Fibroblast of pulmonary artery (primary cell): ENCODE measurements around the gene ARHGEF7.

Experiments
- DNase-seq: peaks from one replicate; pipeline ENCODE4 v3.0.0-alpha.2; 2010; ENCODE audit warnings: low read depth
- H3K4me3 ChIP-seq: replicated peaks from 2 replicates; pipeline ENCODE4 v1.5.1; 2011; ENCODE audit warnings: low read depth, mild to moderate bottlenecking, control low read depth, low read length, moderate library complexity
- TF ChIP-seq, protein P1 (sequence below): IDR thresholded peaks from 2 replicates; pipeline ENCODE4 v1.5.1; 2011; ENCODE audit warnings: mild to moderate bottlenecking, control low read depth, low read length, inconsistent platforms; ENCODE audit errors: missing control alignments

ARHGEF7 gene

DNA sequence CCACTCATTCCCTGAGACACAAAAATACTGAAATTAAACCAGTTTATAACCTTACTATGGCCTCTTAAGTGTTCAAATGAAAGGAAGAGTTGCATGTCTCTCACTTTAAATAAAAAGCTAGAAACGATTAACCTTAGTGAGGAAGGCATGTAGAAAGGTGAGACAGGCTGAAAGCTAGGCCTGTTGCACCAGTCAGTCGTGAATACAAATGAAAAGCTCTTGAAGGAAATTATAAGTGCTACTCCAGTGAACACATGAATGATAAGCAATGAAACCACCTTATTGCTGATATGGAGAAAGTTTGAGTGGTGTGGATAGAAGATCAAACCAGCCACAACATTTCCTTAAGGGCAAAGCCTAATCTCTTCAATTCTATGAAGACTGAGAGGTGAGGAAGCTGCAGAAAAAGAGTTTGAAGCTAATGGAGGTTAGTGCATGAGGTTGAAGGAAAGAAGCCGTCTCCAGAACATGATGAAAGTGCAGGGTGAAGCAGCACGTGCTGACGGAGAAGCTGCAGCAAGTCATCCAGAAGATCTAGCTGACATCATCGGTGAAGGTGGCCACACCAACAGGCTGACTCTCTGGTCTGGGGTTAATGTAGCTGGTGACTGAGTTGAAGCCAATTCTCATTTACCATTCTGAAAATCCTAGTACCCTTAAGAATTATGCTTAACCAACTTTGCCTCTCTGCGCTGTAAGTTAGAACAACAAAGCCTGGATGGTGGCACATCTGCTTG is 110.9 kb downstream of the ARHGEF7 start:
- TF ChIP-seq, protein P1, sequence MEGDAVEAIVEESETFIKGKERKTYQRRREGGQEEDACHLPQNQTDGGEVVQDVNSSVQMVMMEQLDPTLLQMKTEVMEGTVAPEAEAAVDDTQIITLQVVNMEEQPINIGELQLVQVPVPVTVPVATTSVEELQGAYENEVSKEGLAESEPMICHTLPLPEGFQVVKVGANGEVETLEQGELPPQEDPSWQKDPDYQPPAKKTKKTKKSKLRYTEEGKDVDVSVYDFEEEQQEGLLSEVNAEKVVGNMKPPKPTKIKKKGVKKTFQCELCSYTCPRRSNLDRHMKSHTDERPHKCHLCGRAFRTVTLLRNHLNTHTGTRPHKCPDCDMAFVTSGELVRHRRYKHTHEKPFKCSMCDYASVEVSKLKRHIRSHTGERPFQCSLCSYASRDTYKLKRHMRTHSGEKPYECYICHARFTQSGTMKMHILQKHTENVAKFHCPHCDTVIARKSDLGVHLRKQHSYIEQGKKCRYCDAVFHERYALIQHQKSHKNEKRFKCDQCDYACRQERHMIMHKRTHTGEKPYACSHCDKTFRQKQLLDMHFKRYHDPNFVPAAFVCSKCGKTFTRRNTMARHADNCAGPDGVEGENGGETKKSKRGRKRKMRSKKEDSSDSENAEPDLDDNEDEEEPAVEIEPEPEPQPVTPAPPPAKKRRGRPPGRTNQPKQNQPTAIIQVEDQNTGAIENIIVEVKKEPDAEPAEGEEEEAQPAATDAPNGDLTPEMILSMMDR: no peak
- DNase-seq: no peak
- H3K4me3 ChIP-seq: no peak overlapping the region

GRCh38 chr13:111227405-111227804 is 112.3 kb downstream of the ARHGEF7 start:
- no peak overlapping the region for H3K4me3 ChIP-seq
- TF ChIP-seq, protein P1: no peak
- no peak for DNase-seq

DNA sequence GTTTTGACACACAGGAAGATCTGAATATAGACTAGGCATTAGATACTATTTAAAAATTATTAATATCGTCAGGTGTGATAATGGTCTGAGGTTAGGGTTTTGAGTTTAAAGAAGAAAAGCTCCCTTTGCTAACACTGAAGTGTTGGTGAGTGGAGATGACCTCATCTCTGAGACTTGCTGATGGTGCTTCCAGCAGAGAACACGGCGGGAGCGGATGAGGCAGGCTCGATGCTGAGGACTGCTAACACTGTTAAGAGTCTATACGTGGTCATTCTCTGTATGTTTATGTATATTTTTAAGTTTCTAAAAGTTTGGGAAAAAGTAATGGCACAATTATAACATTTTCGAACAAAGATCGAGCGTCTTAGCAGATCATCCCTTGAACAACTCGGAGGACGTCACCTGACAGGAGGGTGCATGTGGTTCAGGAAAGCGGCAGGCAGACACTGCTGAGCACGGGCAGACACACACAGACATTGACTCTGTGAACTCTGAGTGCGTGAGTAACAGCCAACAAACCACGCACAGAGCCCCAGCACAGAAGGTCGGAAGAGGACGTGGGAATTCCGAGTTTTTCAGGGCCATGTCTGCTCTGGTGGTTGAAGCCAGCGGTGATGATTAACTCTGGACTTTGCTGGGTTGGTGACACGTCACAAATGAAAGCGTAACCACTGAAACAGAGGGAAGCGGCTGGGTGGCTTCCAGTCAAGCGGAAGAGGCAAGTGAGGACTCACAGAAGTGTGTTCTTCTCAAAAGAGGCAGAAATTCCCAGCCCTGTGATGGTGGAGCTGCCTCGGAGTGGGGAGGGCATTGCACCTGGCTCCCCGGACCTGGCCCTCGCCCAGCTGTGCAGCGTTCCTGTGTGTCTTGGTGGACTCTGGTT is 113.4 kb downstream of the ARHGEF7 start:
- TF ChIP-seq, protein P1: no peak
- DNase-seq: no peak
- no peak overlapping the region for H3K4me3 ChIP-seq

- no peak for DNase-seq
- TF ChIP-seq, protein P1: no peak
- no peak overlapping the region for H3K4me3 ChIP-seq
Measured at GRCh38 chr13:111230385-111230930, 115.3 kb downstream of the ARHGEF7 start.

DNA sequence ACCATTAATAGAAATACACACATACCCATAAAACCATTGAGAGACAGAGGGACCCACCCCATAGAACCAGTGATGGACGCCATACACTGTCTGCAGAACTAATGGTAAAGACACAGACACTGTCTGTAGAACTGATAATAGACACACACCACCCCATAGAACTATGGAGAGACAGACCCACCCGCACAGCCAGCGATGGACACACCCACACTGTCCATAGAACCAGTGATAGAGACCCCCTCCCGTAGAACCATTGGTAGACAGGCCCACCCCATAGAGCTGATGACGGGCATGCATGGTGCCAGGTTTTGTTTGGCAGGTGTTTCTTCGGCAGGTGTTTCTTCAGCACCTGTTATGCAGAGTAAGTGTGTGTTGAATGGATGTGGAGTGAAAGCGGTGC is 117.1 kb downstream of the ARHGEF7 start:
- no peak overlapping the region for H3K4me3 ChIP-seq
- no peak for DNase-seq
- TF ChIP-seq, protein P1: no peak

GRCh38 chr13:111233080-111233479 is 118.0 kb downstream of the ARHGEF7 start:
- DNase-seq: no peak
- H3K4me3 ChIP-seq: no peak overlapping the region
- TF ChIP-seq, protein P1: no peak
